Measurements from ENCODE around the gene TMIGD2. TPM values are rescaled to one million over a fixed set of nuclear protein-coding genes. Genes with fewer than 3 reads are reported as not detected.

TMIGD2 gene
- total RNA-seq, 4 donors from 2014 or later: 3.8 to 4.8 TPM; not detected in 2

DNA sequence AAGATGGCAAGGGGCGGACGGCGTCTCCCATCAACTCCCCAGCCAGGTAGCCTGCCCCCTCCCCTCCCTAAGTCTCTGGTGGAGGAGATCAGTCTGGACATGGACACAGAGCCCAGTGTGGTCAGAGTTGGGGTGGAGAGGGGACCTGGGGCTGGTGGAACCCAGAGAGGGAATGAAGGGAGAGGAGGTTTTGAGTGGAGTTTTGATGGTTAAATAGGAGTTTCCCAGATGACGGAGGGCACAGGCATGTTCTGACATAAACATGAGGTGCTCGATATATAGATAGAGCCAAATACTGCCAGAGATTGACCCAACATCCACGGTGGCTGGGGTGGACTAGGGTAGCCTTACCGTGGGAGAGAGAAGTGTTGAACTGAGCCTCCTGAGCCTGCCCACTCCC lies 16.3 kb upstream of the TMIGD2 start:
- H3K4me1 ChIP-seq: peaks cover 0 to 10% (median 0%) of the 10 kb centered on the region in 4 donors
- H3K27ac ChIP-seq: no peak overlapping the region
- no peaks in the 10 kb centered on the region for H3K9me3 ChIP-seq
- in situ Hi-C loops (cut with MboI; ENCODE audit: low pct_ligation_motif_present in 1 of 4, low pct_unique_long_range_greater_than_20kb in 1 of 4, low sequenced_read_pairs in 3 of 4): no loop called here
- WGBS, 2 donors (ENCODE audit: low coverage in 1 of 2): 93 to 100% methylated on average over 1 to 7 of the region's 7 CpGs
- no peak for TF ChIP-seq POLR2AphosphoS5 (IDR thresholded peaks at IDR 0.05)
- TF ChIP-seq, protein P1, sequence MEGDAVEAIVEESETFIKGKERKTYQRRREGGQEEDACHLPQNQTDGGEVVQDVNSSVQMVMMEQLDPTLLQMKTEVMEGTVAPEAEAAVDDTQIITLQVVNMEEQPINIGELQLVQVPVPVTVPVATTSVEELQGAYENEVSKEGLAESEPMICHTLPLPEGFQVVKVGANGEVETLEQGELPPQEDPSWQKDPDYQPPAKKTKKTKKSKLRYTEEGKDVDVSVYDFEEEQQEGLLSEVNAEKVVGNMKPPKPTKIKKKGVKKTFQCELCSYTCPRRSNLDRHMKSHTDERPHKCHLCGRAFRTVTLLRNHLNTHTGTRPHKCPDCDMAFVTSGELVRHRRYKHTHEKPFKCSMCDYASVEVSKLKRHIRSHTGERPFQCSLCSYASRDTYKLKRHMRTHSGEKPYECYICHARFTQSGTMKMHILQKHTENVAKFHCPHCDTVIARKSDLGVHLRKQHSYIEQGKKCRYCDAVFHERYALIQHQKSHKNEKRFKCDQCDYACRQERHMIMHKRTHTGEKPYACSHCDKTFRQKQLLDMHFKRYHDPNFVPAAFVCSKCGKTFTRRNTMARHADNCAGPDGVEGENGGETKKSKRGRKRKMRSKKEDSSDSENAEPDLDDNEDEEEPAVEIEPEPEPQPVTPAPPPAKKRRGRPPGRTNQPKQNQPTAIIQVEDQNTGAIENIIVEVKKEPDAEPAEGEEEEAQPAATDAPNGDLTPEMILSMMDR (IDR thresholded peaks at IDR 0.05): no peak
- TF ChIP-seq EP300 (IDR thresholded peaks at IDR 0.05; ENCODE audit: low read depth): no peak
- TF ChIP-seq POLR2A (IDR thresholded peaks at IDR 0.05): no peak
- no peak for DNase-seq
- no peaks in the 10 kb centered on the region for H3K36me3 ChIP-seq
- no peak overlapping the region for H3K4me3 ChIP-seq
- H3K27me3 ChIP-seq: no peaks in the 10 kb centered on the region
- intact Hi-C loops (cut with DNase I; ENCODE audit: low total_unique reads): no loop called here

DNA sequence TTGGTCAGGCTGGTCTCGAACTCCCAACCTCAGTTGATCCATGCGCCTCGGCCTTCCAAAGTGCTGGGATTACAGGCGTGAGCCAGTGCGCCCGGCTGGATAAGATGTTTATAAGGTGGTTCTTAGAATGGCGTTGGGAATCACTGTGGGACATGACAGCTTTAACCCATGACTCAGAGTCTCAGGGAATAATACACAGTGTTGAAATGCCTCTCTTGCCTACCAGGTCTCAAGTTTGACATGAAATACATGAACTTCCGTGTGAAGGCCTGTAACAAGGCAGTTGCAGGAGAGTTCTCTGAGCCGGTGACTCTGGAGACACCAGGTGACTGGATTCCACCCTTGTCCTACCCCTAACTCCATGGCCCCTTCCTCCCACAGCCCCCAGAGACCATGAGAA lies 14.8 kb upstream of the TMIGD2 start:
- no peak overlapping the region for H3K4me3 ChIP-seq
- peaks cover 0 to 10% (median 0%) of the 10 kb centered on the region in 4 donors for H3K4me1 ChIP-seq
- DNase-seq: no peak
- H3K9me3 ChIP-seq: no peaks in the 10 kb centered on the region
- H3K27ac ChIP-seq: no peak overlapping the region
- in situ Hi-C loops (cut with MboI; ENCODE audit: low pct_ligation_motif_present in 1 of 4, low pct_unique_long_range_greater_than_20kb in 1 of 4, low sequenced_read_pairs in 3 of 4) (no loop called here), intact Hi-C loops (cut with DNase I; ENCODE audit: low total_unique reads) (no loop called here)
- TF ChIP-seq POLR2A (IDR thresholded peaks at IDR 0.05) (no peak), EP300 (IDR thresholded peaks at IDR 0.05; ENCODE audit: low read depth) (no peak), POLR2AphosphoS5 (IDR thresholded peaks at IDR 0.05) (no peak)
- TF ChIP-seq, protein P1 (IDR thresholded peaks at IDR 0.05): no peak
- H3K36me3 ChIP-seq: no peaks in the 10 kb centered on the region
- WGBS, 2 donors (ENCODE audit: low coverage in 1 of 2): 88 to 92% methylated on average over 7 to 9 of the region's 9 CpGs
- H3K27me3 ChIP-seq: no peaks in the 10 kb centered on the region

DNA sequence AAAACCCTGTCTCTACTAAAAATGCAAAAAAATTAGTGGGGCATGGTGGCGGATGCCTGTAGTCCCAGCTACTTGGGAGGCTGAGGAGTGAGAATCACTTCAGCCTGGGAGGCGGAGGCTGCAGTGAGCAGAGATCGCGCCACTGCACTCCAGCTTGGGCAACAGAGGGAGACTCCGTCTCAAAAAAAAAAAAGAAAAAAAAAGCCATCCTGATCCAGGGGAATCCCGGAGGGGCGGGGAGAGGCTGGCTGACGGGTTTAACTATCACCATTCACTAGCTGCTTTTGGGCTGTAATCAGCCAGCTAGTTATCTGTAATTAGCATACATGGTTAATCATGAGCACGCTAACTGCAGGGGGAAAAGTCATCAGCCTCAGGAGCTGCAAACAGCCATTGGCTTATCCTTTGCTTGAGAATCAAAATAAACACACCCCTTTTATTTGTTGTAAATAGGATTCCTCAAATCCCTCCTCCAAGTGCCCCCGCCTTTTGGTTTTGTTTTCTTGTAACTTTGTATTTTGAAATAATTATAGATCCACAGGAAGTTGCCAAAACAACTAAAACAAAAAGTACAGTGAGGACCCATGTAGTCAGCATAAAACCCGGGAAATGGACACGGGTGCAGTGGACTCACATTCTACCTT lies 11.8 kb upstream of the TMIGD2 start:
- in situ Hi-C loops (cut with MboI; ENCODE audit: low pct_ligation_motif_present in 1 of 4, low pct_unique_long_range_greater_than_20kb in 1 of 4, low sequenced_read_pairs in 3 of 4) (no loop called here), intact Hi-C loops (cut with DNase I; ENCODE audit: low total_unique reads) (no loop called here)
- Histone ChIP-seq H3K9me3 (no peaks in the 10 kb centered on the region), H3K4me3 (no peak overlapping the region), H3K27me3 (no peaks in the 10 kb centered on the region), H3K36me3 (no peaks in the 10 kb centered on the region), H3K4me1 (peaks cover 0 to 12% (median 0%) of the 10 kb centered on the region in 4 donors), H3K27ac (no peak overlapping the region)
- no peak for DNase-seq
- TF ChIP-seq EP300 (IDR thresholded peaks at IDR 0.05; ENCODE audit: low read depth) (no peak), POLR2A (IDR thresholded peaks at IDR 0.05) (no peak), POLR2AphosphoS5 (IDR thresholded peaks at IDR 0.05) (no peak)
- TF ChIP-seq, protein P1 (IDR thresholded peaks at IDR 0.05): no peak
- WGBS, 2 donors (ENCODE audit: low coverage in 1 of 2): 25 to 38% methylated on average over 7 to 12 of the region's 12 CpGs

DNA sequence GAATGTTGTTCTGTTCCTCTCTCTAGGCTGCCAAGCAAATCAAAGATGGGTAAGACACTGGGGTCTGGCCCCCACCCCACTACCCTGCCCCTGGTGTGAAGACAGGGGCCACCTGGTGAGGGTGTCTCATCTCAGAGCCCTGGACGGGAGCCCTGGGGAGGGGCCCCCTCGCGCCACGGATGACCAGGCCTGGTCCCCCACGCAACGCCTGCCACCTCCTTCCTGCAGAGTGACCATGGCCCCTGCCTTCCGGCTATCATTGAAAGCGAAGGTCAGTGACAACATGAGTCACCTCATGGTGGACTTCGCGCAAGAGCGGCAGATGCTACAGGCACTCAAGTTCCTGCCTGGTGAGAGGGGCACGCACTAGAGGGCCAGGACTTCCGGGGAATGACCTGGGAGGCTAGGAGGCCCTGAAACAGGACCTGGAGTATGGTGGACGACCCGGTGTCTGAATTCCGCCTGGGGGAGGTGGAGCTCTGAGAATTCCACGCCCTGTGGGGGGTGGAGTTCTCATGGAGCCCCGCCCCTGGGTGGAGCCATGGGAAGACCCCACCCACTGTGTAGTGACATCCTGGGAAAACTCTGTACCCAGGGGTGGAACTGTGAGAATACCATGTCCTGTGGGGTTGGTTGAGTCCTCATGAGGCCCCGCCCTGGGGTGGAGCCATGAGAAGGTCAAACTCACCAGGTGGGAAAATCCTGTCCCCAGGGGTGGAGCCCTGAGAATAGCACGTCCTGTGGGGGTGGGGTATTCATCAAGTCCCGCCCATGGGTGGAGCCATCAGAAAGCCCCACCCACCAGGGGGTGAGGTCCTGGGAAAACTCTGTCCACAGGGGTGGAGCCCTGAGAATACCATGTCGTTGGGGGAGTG lies 8.3 kb upstream of the TMIGD2 start:
- Histone ChIP-seq H3K36me3 (no peaks in the 10 kb centered on the region), H3K9me3 (no peaks in the 10 kb centered on the region), H3K4me3 (no peak overlapping the region), H3K27me3 (peaks cover under 1% of the 10 kb centered on the region), H3K27ac (no peak overlapping the region), H3K4me1 (peaks cover 0 to 14% (median 0%) of the 10 kb centered on the region in 4 donors)
- in situ Hi-C loops (cut with MboI; ENCODE audit: low pct_ligation_motif_present in 1 of 4, low pct_unique_long_range_greater_than_20kb in 1 of 4, low sequenced_read_pairs in 3 of 4) (no loop called here), intact Hi-C loops (cut with DNase I; ENCODE audit: low total_unique reads) (no loop called here)
- DNase-seq: peak; percentile 23
- TF ChIP-seq POLR2AphosphoS5 (IDR thresholded peaks at IDR 0.05) (no peak), POLR2A (IDR thresholded peaks at IDR 0.05) (no peak), EP300 (IDR thresholded peaks at IDR 0.05; ENCODE audit: low read depth) (no peak)
- TF ChIP-seq, protein P1 (IDR thresholded peaks at IDR 0.05): no peak
- WGBS, 2 donors (ENCODE audit: low coverage in 1 of 2): 90% methylated on average over 18 of the region's 22 CpGs; no CpG with 5 or more reads in 1 of the 2 donors
